WTC11 (cell line): ENCODE data around the gene NOP16. TPM values are rescaled to one million over a fixed set of nuclear protein-coding genes. Genes with fewer than 3 reads are reported as not detected.

Experiments used
- ATAC-seq: fragments of 200-7000 bp; cut with Tn5 transposase; 2 replicates; pipeline ENCODE4 v1.10.0; 2021; ENCODE audit warnings: mild to moderate bottlenecking, moderate library complexity
- CTCF ChIA-PET: fragments of 300-600 bp; sonication (Branson Sonifier 250); formaldehyde crosslinking; loops from one replicate; lab custom pipeline; 2021; ENCODE audit warnings: antibody characterized with exemption; lab: Charles Lee
- POLR2A ChIA-PET: fragments of 350-600 bp; sonication (Branson Sonifier 250); formaldehyde crosslinking; loops from one replicate; lab custom pipeline; 2021; ENCODE audit warnings: antibody characterized with exemption; lab: Charles Lee
- DNase-seq: peaks from one replicate; pipeline ENCODE4 v3.0.0; 2021; ENCODE audit warnings: low spot score
- H3K27ac Mint-ChIP-seq: 2 replicates; pipeline ENCODE4 v1.8.0; 2021; ENCODE audit warnings: mixed read lengths
- H3K27me3 Mint-ChIP-seq: 2 replicates; pipeline ENCODE4 v1.8.0; 2021; ENCODE audit warnings: low read depth, mild to moderate bottlenecking, moderate library complexity, mixed read lengths
- H3K36me3 Mint-ChIP-seq: 2 replicates; pipeline ENCODE4 v1.8.0; 2021; ENCODE audit warnings: mixed read lengths
- H3K4me1 Mint-ChIP-seq: 2 replicates; pipeline ENCODE4 v1.8.0; 2022; ENCODE audit warnings: mixed read lengths
- H3K4me3 Mint-ChIP-seq: 2 replicates; pipeline ENCODE4 v1.8.0; 2021; ENCODE audit warnings: mild to moderate bottlenecking, moderate library complexity, mixed read lengths
- H3K9me3 Mint-ChIP-seq: 2 replicates; pipeline ENCODE4 v1.8.0; 2021; ENCODE audit warnings: mixed read lengths
- ARID4B ChIP-seq: sonication (generic); formaldehyde crosslinking; IDR thresholded peaks from 2 replicates; pipeline ENCODE4 v1.8.0; 2023; ENCODE audit warnings: missing genetic modification reagents, mild to moderate bottlenecking, borderline replicate concordance
- CREM ChIP-seq: sonication (generic); formaldehyde crosslinking; IDR thresholded peaks from 2 replicates; pipeline ENCODE4 v1.8.1; 2022; ENCODE audit warnings: mild to moderate bottlenecking, missing genetic modification reagents, moderate library complexity
- CTCF ChIP-seq: fragments of 200-600 bp; IDR thresholded peaks from 2 replicates; pipeline ENCODE4 v1.8.0; 2022; ENCODE audit warnings: antibody characterized with exemption
- FOXJ3 ChIP-seq: sonication (generic); formaldehyde crosslinking; IDR thresholded peaks from 2 replicates; pipeline ENCODE4 v1.9.0; 2021; ENCODE audit warnings: missing genetic modification reagents, mild to moderate bottlenecking, borderline replicate concordance
- FOXK1 ChIP-seq: sonication (generic); formaldehyde crosslinking; IDR thresholded peaks from 2 replicates; pipeline ENCODE4 v1.8.0; 2022; ENCODE audit warnings: mild to moderate bottlenecking, moderate library complexity, missing genetic modification reagents
- FOXP4 ChIP-seq: sonication (generic); formaldehyde crosslinking; IDR thresholded peaks from 2 replicates; pipeline ENCODE4 v1.8.0; 2022; ENCODE audit warnings: mild to moderate bottlenecking, missing genetic modification reagents
- GABPB1 ChIP-seq: sonication (generic); formaldehyde crosslinking; IDR thresholded peaks from 2 replicates; pipeline ENCODE4 v1.8.1; 2023; ENCODE audit warnings: mild to moderate bottlenecking, missing genetic modification reagents
- GRHL2 ChIP-seq: fragments of 250-450 bp; sonication (Bioruptor Pico); IDR thresholded peaks from 2 replicates; pipeline ENCODE4 v1.8.0; 2022; ENCODE audit warnings: mild to moderate bottlenecking, moderate library complexity; ENCODE audit not compliant: insufficient replicate concordance, severe bottlenecking
- KAT7 ChIP-seq: sonication (generic); formaldehyde crosslinking; IDR thresholded peaks from 2 replicates; pipeline ENCODE4 v1.8.1; 2023; ENCODE audit warnings: missing genetic modification reagents, mild to moderate bottlenecking, borderline replicate concordance
- MLX ChIP-seq: sonication (generic); formaldehyde crosslinking; IDR thresholded peaks from 2 replicates; pipeline ENCODE4 v1.8.1; 2023; ENCODE audit warnings: mild to moderate bottlenecking, missing genetic modification reagents, moderate library complexity
- NFATC4 ChIP-seq: fragments of 250-450 bp; sonication (Bioruptor Pico); IDR thresholded peaks from 2 replicates; pipeline ENCODE4 v1.9.0; 2021; ENCODE audit warnings: mild to moderate bottlenecking
- NR1H2 ChIP-seq: sonication (generic); formaldehyde crosslinking; IDR thresholded peaks from 2 replicates; pipeline ENCODE4 v1.9.0; 2021; ENCODE audit warnings: mild to moderate bottlenecking, moderate library complexity, missing genetic modification reagents
- NR3C1 ChIP-seq: sonication (generic); formaldehyde crosslinking; conservative IDR thresholded peaks from 2 replicates; pipeline ENCODE4 v1.8.1; 2023; ENCODE audit warnings: low read depth, mild to moderate bottlenecking, missing genetic modification reagents
- PREB ChIP-seq: sonication (generic); formaldehyde crosslinking; IDR thresholded peaks from 2 replicates; pipeline ENCODE4 v1.8.1; 2022; ENCODE audit warnings: mild to moderate bottlenecking, missing genetic modification reagents, moderate library complexity, borderline replicate concordance
- SMAD4 ChIP-seq: sonication (generic); formaldehyde crosslinking; IDR thresholded peaks from 2 replicates; pipeline ENCODE4 v1.8.0; 2022; ENCODE audit warnings: mild to moderate bottlenecking, missing genetic modification reagents
- TP53 ChIP-seq: sonication (generic); formaldehyde crosslinking; IDR thresholded peaks from 2 replicates; pipeline ENCODE4 v1.8.1; 2023; ENCODE audit warnings: mild to moderate bottlenecking, missing genetic modification reagents
- ZBTB21 ChIP-seq: sonication (generic); formaldehyde crosslinking; IDR thresholded peaks from 2 replicates; pipeline ENCODE4 v1.8.1; 2023; ENCODE audit warnings: mild to moderate bottlenecking, missing genetic modification reagents, borderline replicate concordance
- ZNF232 ChIP-seq: sonication (generic); formaldehyde crosslinking; IDR thresholded peaks from 2 replicates; pipeline ENCODE4 v1.8.0; 2022; ENCODE audit warnings: mild to moderate bottlenecking, missing genetic modification reagents
- ZNF512 ChIP-seq: sonication (generic); formaldehyde crosslinking; IDR thresholded peaks from 2 replicates; pipeline ENCODE4 v1.8.1; 2022; ENCODE audit warnings: missing genetic modification reagents, borderline replicate concordance
- ZSCAN18 ChIP-seq: fragments of 250-450 bp; sonication (Bioruptor Pico); IDR thresholded peaks from 2 replicates; pipeline ENCODE4 v2.1.2; 2022; ENCODE audit warnings: mild to moderate bottlenecking, moderate library complexity
- total RNA-seq: library from RNA; stranded (reverse); gene quantifications from 3 replicates; pipeline ENCODE4 v1.2.3, GENCODE V29; 2021

The NOP16 gene
- total RNA-seq, 1 experiment from 2014 or later: 57.7 TPM

GRCh38 chr5:176401281-176402205, 13.1 kb upstream of the NOP16 start (continued):
- TF ChIP-seq FOXP4 (CRISPR knock-in tag) (no peak), KAT7 (CRISPR knock-in tag) (no peak), GRHL2 (CRISPR knock-in tag) (no peak), NFATC4 (CRISPR knock-in tag) (no peak), ZNF232 (CRISPR knock-in tag) (no peak), GABPB1 (CRISPR knock-in tag) (no peak), FOXJ3 (CRISPR knock-in tag) (no peak), TP53 (CRISPR knock-in tag) (no peak), FOXK1 (CRISPR knock-in tag) (no peak), ZNF512 (CRISPR knock-in tag) (no peak), CTCF (no peak), ZBTB21 (CRISPR knock-in tag) (no peak), MLX (CRISPR knock-in tag) (no peak)

GRCh38 chr5:176400382-176401156, 12.2 kb upstream of the NOP16 start:
- Mint-ChIP-seq H3K4me1 (no peaks in the 10 kb centered on the region; the same call in 1 of the 2 replicates), H3K36me3 (no peaks in the 10 kb centered on the region), H3K4me3 (no peak overlapping the region), H3K9me3 (no peaks in the 10 kb centered on the region), H3K27ac (no peak overlapping the region), H3K27me3 (no peaks in the 10 kb centered on the region; the same call in 1 of the 2 replicates)
- CTCF ChIA-PET: interaction anchor here (0.5 kb wide), 1 partner anchor 686 kb away, joined by 3 read pairs; no protein-coding TSS in a partner anchor
- POLR2A ChIA-PET: no interaction called here
- DNase-seq (no peak), ATAC-seq (no peak)
- TF ChIP-seq NR1H2 (CRISPR knock-in tag): no peak
- TF ChIP-seq SMAD4 (CRISPR knock-in tag): no peak
- TF ChIP-seq GRHL2 (CRISPR knock-in tag): no peak
- no peak for TF ChIP-seq ARID4B (CRISPR knock-in tag)
- TF ChIP-seq CREM (CRISPR knock-in tag): no peak
- no peak for TF ChIP-seq PREB
- TF ChIP-seq ZSCAN18 (CRISPR knock-in tag): no peak
- TF ChIP-seq NR3C1 (CRISPR knock-in tag): no peak
